Measurements from ENCODE around the gene SNAPC2.
"Not testable (repeated sequence)": the region's sequence is repeated elsewhere in the genome, so short reads cannot be mapped to it uniquely, and the experiment has no call there.

Gene SNAPC2

DNA sequence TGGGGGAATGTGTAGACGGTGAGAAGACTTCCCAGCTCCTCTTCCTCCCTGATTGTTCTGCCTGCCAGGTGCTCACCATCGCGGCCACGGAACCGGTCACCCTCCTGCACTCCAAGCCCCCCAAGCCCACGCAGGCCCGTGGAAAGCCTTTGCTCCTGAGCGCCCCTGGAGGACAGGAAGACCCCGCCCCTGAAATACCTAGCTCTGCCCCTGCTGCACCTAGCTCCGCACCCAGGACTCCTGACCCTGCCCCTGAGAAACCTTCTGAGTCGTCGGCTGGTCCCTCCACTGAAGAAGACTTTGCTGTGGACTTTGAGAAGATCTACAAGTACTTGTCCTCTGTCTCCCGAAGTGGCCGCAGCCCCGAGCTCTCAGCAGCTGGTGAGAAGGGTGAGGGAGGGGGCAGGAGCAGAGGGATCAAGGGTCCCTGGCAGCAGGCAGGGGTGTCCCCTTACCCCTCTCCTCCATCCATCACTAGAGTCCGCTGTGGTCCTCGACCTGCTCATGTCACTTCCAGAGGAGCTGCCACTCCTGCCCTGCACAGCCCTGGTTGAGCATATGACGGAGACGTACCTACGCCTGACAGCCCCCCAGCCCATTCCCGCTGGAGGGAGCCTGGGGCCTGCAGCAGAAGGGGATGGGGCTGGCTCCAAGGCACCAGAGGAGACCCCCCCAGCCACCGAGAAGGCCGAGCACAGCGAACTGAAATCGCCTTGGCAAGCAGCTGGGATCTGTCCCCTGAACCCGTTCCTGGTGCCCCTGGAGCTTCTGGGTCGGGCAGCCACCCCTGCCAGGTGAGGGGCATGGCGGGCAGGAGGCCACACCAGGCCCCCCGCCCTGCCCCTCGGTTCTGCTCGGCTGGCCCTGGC, 2.1 kb downstream of the SNAPC2 start:
- no peak for DNase-seq (ENCODE audit: low read depth in 2 of 2)

DNA sequence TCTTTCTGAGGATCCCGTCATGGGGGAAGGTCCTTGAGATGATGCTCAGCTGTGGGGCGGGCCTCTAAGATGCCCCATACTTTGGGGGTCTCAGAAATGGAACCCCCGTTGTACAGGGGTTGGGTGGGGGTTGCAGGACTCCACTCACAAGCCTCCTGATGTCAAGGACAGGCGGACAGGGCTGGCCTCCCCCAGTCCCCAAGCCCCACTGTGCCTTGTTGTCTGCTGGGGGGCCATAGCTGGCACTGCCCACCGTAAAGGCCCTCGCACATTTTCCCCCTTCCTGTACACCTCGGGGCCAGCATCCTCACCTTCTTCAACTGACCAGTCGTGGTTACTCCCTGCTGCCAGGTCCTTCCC, 2.7 kb downstream of the SNAPC2 start:
- DNase-seq (ENCODE audit: low read depth in 2 of 2), result no peak

DNA sequence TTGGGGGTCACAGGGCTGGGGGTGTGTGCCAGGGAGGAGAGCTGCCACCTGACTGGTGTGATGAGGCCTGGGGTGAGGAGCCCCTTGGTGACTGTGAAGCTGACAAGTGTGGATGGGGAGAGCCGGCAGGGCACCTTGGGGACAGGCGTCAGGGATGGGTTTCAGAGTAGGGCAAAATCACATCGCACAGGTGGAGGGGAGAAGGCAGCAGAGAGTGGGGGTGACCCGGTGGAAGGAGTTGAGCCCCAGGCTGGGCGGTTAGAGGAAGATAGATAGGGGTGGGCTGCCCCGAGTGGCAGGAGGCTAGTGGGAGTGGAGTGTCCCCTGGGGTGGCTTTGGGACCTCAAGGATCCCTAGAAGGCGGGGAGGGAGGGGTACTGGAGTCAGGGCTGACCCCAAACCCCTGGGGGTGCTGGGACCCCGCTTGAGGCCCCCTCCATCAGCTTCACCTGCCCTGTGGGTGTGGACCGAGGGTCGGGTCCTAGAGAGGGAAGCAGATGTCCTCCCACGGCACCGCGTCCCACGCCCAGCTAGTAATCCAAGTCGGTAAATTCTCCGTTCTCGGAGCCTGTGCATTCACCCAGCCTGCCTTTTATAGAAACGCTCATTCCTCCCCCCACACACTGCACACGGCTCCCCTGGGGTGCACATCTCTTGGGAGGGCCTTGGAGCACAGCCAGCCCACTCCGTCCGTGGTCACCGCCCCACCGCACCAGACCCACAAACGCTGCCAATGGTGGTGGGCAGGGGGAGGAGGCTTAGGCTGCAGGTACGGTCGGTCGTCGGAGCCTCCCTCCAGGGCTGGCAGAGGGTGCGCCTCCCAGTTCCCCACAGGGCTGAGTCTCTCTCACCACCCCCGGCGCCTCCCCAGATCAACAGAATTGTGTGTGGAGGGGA, 3.4 kb downstream of the SNAPC2 start:
- no peak for DNase-seq (ENCODE audit: low read depth in 2 of 2)

DNA sequence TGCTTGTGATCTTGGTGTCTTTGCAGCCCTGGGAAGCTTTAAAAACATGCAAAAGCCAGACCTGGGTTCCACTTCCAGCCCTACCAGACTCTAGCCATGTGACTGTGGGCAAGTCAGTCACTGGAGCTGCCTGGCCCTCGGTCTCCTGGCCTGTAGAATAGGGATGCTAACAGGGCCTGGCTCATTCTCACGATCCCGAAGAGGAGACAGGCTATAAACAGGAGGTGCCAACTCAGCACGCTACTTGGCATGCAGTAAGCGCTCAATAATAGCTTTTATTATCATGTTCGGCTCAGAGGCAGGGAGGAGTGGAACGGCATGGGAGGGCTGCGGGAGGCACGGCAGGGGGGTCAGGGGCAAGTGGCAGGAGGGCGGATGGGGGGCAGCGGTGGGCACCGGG, 4.1 kb downstream of the SNAPC2 start:
- no peak for DNase-seq (ENCODE audit: low read depth in 2 of 2)

DNA sequence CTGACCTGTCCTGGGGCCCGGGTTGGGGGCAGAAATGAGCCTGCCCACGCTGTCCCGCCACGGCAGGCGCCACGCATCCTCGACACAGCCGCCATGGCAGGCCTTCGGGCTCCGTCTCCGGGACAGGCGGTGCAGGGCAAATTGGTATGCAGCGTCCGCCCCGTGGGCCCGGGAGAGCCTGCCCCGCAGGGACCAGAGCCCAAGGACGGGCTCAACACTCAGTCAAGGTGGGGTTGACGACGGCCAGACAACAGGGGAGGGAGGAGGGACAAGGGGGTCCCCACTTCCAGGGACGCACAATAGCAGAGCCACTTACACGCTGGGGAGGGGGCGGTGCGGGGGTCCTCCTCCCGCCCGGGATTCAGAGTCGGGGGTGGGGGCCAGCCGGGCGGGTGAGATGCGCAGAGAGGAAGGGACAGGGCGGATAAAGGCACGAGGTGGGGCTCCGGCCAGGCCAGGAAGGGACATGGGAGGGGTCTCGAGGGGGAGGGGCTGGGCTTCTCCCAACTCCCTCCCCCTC, 4.6 kb downstream of the SNAPC2 start:
- no peak for DNase-seq (ENCODE audit: low read depth in 2 of 2)

DNA sequence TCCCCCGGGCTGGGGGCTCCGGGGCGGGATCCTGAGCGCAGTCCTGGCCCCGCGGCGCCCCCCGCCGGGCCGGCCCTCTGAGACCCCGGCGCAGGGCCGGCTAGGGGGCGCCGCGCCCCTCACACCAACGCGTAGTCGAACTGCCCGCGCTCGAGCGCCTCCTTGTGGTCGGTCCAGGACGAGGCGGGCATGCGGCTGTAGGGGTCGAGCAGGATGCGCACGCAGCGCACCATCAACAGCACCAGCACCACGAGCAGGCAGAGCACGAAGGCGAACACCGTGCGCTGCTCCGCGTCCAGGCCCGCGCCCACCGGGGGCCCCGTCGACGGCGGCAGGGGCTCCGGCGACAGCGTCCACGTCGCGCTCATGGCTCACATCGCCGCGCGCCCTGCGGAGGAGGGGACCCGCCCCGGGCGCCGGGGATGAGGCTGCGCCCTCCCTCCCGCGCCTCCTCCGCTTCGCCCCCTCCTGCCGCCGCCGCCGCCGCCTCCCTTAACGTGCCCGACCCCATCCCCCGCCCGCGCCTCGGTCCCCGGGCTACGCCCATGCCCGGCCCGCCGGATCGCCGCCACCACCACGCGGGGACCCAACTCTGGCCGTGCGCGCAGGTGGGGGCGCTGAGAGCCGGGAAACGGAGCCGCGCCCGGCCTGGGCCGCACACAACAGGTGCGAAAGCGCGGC, 5.2 kb downstream of the SNAPC2 start:
- DNase-seq (ENCODE audit: low read depth in 2 of 2), result peak; percentile 55 to 57

DNA sequence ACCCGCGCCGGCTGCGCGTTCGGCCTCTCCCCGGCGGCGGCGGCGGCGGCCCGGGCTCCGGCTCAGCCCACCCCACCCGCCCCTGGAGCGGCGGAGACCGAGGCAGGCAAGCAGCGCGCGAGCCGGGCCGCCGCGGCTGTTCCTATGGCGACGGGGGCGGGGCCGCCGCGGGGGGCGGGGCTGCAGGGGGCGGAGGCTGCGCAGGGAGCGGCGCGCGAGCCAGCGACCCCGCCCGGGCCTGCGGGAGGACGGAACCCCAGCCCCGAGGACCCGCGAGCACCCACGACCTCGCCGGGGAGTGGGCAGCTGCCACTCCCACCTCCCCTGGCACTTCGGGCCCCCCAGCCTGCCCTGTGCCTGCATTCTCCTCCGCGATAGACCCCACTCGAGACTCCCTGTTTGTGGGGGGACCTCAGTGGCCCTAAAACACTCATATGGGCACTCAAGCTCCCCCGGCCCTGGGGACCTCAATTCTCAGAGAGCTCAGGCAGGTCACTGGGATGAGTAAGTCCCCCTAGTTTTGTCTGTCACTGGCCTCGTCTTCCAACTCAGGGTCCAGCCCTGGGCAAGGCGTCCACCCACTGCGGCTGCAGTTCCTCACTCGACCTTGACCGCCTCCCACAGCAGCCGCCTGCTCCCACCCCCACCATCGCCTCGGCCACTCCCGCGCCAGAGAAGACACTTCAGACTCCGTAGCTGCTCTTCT, 6.0 kb downstream of the SNAPC2 start, which contains the start of gene CTXN1:
Gene CTXN1, minus strand, starts transcription at position 115 of the 706 bp plus-strand sequence. CDS start 597 bp downstream, outside the sequence.
- DNase-seq (ENCODE audit: low read depth in 2 of 2), result peak; percentile 42 to 57

DNA sequence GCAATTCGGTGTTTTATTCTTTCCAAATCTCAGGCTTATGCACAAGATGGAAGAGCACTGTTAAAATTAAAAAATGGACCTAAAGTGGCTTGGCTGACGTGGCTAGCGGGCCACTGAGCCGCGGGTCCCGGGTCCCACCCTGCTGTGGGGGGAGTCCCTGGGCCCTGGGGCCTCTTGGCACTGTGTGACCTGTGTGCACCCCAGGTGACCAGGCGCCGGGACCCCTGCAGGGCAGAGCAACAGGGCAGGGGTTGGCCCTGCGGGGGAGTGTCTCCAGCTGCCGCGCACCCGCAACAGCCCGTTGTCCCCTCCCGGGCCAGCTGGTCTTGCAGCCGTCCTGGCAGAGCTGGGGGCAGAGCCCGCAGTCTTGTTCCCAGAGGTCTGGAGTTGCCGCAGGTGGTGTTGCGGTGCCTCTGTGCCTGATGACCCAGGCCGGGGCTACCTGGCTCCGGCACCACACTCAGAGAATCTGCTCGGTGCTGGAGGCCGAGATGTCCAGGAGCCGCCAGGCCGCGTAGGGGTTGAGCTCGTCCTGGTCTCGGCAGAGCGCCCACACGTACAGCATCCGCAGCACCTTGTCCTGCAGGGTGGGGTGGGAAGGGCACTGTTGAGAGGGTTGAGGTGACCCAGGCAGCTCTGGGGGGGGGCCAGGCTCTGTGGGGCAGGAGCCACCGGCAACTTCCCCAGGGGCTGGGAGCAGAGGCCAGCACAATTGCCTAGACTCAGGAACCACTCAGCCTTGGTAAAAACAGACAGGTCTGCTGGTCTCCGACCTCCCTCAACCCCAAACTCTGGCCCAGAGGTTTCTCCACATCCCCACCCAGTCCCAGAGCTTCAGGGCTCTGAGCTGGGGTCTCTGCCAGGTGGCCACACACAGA, 6.8 kb downstream of the SNAPC2 start:
- DNase-seq (ENCODE audit: low read depth in 2 of 2), result no peak

DNA sequence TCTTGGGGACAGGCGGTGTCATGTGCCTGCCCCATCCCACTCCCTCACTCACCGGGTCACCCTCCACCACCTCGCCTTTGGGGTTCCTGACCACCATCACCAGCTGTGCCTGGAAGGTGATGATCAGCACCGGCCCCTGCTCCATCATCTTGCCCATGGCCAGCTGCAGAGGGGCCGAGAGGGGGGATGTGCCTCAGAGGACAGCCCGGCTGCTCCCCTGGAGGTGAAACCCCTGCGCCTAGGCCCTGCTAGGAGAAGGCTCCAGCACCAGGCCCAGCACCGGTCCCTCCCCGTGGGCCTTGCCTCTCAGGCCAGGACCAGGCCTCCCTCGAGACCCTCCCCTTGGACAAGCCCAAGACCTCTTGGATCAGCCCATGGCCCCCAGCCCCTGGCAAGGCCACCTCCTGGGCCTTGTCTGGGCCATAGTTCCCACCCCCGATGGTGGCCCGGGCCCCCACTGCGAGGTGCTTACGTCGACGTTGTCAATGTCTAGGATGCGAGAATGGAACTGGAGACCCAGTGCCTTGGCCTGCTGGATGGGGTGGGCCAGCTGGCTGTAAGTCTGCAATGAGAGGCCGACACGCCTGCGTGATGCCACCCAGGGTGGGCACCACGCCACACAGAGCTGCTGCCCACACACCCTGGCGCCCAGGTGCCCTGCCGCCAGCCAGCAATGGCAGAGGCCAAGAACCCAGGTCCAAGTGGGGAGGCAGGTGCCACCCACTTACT, 7.6 kb downstream of the SNAPC2 start:
- no peak for DNase-seq (ENCODE audit: low read depth in 2 of 2)

DNA sequence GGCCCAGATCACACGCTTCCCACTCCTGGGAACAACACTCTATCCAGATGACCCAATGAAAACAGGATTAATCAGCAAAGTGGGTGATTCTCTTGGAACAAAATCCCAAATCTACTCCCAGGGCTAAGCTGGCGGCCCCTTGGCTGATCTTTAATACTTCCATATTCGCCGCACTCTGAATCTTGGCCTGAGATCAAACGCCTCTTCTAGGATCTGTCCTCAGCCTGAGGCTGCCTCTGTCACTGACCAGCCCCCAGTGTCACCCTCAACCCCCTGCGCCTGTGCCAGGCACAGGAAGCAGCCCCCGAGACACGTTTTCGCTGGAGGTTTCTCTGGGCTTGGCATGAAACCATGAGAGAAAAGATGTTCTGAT, 8.2 kb downstream of the SNAPC2 start:
- no peak for DNase-seq (ENCODE audit: low read depth in 2 of 2)

DNA sequence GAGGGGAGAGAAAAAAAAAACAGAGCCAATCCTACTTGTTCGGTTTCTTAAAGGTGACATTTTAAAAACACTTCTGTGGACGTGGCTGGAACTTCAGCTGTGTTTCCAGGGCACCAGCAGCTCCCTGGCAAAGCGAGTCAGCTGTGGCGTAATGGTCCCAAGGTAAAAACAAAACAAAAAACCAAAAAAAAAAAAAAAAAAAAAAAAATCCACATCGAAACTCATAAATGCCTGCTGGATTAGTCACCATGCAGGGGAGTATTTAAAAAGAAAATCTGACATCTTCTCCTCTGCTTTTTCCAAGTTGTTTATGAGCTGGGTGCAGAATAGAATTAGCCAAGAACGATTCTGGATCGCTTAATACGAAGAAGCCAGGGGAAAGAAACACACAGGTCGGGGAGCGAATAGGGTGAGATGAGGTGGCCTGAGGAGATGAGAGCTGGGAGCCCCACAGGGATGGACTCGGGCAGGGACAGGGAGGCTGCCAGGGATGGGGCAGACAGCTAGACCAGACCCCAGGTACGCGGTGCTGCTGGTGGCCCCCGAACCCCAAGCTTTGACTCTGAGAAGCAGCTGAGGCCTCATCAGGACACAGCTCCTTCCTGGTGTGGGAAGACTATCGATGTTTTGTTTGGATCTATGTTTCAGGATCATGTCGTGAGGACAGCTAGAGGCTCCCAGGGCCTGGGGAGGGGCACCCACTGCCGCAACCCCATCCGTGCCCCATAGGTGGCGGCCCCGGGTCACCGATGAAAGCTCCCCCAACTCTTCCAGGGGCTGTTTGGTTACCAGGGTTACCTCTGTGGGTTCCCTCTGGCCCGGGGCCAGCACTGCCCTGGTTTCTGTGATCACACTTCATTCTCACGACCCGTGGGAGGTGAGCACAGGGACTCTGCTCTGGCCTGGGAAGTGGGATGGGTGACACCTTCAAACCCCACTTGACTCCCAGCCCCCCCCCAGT, 8.9 kb downstream of the SNAPC2 start:
- DNase-seq (ENCODE audit: low read depth in 2 of 2), result no peak

DNA sequence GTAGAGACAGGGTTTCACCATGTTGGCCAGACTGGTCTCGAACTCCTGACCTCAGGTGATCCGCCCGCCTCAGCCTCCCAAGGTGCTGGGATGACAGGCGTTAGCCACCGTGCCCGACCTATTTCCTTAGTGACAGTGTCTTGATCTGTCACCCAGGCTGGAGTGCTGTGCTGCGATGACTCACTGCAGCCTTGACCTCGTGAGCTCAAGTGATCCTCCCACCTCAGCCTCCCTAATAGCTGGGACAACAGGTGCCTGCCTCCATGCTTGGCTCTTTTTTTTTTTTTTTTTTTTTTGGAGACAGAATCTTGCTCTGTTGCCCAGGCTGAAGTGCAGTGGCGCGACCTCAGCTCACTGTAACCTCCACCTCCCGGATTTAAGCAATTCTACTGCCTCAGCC, 9.9 kb downstream of the SNAPC2 start:
- not testable (repeated sequence) for DNase-seq (ENCODE audit: low read depth in 2 of 2)

DNA sequence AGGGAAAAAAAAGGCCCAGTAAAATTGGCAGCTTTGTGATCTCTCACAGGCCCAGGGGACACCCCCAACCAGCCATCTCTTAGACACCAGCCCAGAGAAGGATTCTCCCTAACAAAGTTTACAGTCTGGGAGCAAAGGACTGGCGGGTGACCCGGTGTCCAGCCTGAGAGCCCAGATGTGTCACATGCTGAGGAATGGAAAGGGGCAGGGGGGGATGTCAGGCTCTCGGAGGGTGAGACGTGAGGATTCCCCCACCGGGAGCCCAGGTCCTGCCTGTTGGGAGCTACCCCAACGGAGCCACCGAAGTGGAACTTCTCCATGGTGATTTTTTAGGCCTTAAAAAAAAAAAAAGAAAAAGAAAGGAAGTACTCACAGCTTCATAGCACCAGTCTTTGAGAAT, 10.6 kb downstream of the SNAPC2 start:
- no peak for DNase-seq (ENCODE audit: low read depth in 2 of 2)

GRCh38 chr19:7931221-7932061, 11.3 kb downstream of the SNAPC2 start:
- no peak for DNase-seq (ENCODE audit: low read depth in 2 of 2)

DNA sequence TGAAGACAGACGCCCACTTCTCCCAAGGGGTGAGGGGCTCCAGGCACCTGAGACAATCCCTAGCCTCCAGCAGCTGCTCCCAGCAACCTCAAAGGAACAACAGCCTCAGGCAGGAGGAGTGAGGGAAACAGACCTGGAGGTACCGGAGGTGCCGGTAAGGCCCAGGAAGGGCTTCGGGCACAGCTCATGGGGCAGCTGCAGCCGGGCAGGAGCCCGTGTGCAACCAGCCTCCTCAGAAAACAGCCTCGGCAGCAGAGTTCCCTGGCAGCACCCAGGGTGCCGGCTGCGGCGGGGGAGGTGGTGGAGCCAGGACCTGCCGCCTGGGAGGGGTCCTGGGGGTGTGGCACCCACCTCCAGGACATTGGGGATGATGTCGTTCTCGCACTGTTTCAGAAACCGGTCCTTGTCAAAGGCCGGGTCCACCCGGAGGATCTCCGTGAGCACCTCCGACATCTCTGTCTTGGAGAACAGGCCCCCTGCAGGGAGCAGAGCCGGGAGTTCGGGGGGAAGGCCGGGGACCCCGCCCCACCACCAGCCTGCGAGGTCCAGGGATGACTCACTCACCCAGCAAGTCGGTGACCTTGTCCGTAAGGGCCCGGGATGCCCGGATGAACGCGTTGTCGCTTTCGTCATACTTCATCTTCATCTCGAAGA, 12.3 kb downstream of the SNAPC2 start:
- no peak for DNase-seq (ENCODE audit: low read depth in 2 of 2)

- DNase-seq (ENCODE audit: low read depth in 2 of 2), result no peak
These were observed 12.8 kb downstream of the SNAPC2 start for GRCh38 chr19:7932930-7933300.

GRCh38 chr19:7933411-7933810, 13.3 kb downstream of the SNAPC2 start:
- no peak for DNase-seq (ENCODE audit: low read depth in 2 of 2)

Measured in stimulated activated CD8-positive, alpha-beta memory T cell treated with anti-CD3 and anti-CD28 coated beads, Interleukin-15, amount 100 ng/mL, for 4 hours (primary cell).